GM21529 (cell line): ENCODE results near the gene PEAR1.

Source experiments
- ATAC-seq: cut with Tn5 transposase; IDR thresholded peaks from one replicate; pipeline ENCODE4 v1.9.1; 2021; ENCODE audit not compliant: unreplicated experiment

PEAR1 gene

GRCh38 chr1:156933136-156933535, 39.6 kb downstream of the PEAR1 start:
- ATAC-seq, result no peak

GRCh38 chr1:156935505-156936128, 42.1 kb downstream of the PEAR1 start:
- no peak for ATAC-seq

GRCh38 chr1:156936191-156936590, 42.7 kb downstream of the PEAR1 start:
- no peak for ATAC-seq

- no peak for ATAC-seq
These were observed 43.3 kb downstream of the PEAR1 start for GRCh38 chr1:156936721-156937220.

- no peak for ATAC-seq
These were observed 44.4 kb downstream of the PEAR1 start for GRCh38 chr1:156937883-156938282.

GRCh38 chr1:156938813-156939212, 45.3 kb downstream of the PEAR1 start:
- no peak for ATAC-seq

GRCh38 chr1:156939786-156940334, 46.3 kb downstream of the PEAR1 start:
- ATAC-seq, result no peak

GRCh38 chr1:156941675-156942074, 48.2 kb downstream of the PEAR1 start:
- ATAC-seq, result no peak

GRCh38 chr1:156942176-156942575, 48.7 kb downstream of the PEAR1 start:
- no peak for ATAC-seq

- ATAC-seq, result no peak
These were observed 49.1 kb downstream of the PEAR1 start for GRCh38 chr1:156942576-156942975.

- no peak for ATAC-seq
These were observed 50.2 kb downstream of the PEAR1 start for GRCh38 chr1:156943756-156944155.

- no peak for ATAC-seq
These were observed 50.8 kb downstream of the PEAR1 start for GRCh38 chr1:156944268-156944667.

GRCh38 chr1:156944848-156945247, 51.3 kb downstream of the PEAR1 start:
- no peak for ATAC-seq

- ATAC-seq, result no peak
These were observed 52.6 kb downstream of the PEAR1 start for GRCh38 chr1:156945881-156946661.

- no peak for ATAC-seq
These were observed 53.6 kb downstream of the PEAR1 start for GRCh38 chr1:156947127-156947526.

- no peak for ATAC-seq
These were observed 54.5 kb downstream of the PEAR1 start for GRCh38 chr1:156947818-156948525.

- ATAC-seq, result no peak
These were observed 55.2 kb downstream of the PEAR1 start for GRCh38 chr1:156948708-156949107.

- no peak for ATAC-seq
These were observed 55.6 kb downstream of the PEAR1 start for GRCh38 chr1:156949127-156949526.

GRCh38 chr1:156951371-156951770, 57.9 kb downstream of the PEAR1 start:
- no peak for ATAC-seq

- no peak for ATAC-seq
These were observed 60.1 kb downstream of the PEAR1 start for GRCh38 chr1:156953571-156953970.

GRCh38 chr1:156956333-156956732, 62.8 kb downstream of the PEAR1 start:
- no peak for ATAC-seq
